ENCODE results near the gene ITGAD. TPM values are rescaled to one million over a fixed set of nuclear protein-coding genes. Genes with fewer than 3 reads are reported as not detected.

The ITGAD gene
- polyA plus RNA-seq, 1 of the 3 experiments (the other 2 are of a cell fraction) = not detected

DNA sequence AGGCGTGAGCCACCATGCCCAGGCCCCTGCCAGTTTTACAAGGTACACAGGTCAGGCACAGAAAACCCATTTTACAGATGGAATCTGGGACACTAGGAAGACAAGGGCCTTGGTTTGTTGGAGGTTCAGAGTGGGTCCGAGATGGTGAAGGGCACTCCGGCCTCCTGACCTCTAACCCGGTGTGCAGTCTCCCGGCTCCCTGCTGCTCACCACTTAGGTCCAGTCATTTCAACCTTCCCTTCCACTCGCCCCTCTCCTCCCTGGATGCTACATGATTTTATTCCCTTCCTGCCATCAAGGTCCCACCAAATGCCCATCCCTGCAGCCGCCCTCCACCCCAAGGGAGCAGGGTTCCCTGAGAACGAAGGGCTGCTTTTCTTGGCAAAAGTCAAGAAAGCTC lies 29.4 kb upstream of the ITGAD start:
- 31% methylated on average over 8 of the region's 8 CpGs for WGBS (ENCODE audit: low lambda C conversion rate)
- CTCF ChIA-PET = no interaction called here
- POLR2A ChIA-PET = no interaction called here

DNA sequence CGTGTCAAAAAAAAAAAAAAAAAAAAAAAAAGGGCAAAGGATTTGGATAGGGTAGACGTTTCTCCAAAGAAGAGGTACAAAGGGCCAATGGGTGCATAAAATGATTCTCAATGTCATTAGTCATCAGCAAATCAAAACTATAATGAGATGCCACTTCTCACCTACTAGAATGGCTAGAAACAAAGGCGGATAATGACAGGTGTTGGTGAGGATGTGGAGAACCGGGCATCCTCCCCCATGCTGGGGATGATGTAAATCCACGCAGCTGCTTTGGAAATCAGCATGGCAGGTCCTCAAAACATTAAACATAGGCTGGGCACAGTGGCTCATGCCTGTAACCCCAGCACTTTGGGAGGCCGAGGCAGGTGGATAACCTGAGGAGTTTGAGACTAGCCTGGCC lies 28.7 kb upstream of the ITGAD start:
- TF ChIP-seq, protein P1, sequence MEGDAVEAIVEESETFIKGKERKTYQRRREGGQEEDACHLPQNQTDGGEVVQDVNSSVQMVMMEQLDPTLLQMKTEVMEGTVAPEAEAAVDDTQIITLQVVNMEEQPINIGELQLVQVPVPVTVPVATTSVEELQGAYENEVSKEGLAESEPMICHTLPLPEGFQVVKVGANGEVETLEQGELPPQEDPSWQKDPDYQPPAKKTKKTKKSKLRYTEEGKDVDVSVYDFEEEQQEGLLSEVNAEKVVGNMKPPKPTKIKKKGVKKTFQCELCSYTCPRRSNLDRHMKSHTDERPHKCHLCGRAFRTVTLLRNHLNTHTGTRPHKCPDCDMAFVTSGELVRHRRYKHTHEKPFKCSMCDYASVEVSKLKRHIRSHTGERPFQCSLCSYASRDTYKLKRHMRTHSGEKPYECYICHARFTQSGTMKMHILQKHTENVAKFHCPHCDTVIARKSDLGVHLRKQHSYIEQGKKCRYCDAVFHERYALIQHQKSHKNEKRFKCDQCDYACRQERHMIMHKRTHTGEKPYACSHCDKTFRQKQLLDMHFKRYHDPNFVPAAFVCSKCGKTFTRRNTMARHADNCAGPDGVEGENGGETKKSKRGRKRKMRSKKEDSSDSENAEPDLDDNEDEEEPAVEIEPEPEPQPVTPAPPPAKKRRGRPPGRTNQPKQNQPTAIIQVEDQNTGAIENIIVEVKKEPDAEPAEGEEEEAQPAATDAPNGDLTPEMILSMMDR (IDR thresholded peaks at IDR 0.05) = no peak
- TF ChIP-seq, protein P2, sequence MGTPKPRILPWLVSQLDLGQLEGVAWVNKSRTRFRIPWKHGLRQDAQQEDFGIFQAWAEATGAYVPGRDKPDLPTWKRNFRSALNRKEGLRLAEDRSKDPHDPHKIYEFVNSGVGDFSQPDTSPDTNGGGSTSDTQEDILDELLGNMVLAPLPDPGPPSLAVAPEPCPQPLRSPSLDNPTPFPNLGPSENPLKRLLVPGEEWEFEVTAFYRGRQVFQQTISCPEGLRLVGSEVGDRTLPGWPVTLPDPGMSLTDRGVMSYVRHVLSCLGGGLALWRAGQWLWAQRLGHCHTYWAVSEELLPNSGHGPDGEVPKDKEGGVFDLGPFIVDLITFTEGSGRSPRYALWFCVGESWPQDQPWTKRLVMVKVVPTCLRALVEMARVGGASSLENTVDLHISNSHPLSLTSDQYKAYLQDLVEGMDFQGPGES (IDR thresholded peaks at IDR 0.05; ENCODE audit: low read depth, low read length) = no peak
- no peak for TF ChIP-seq GABPA (IDR thresholded peaks at IDR 0.05; ENCODE audit: low read depth)
- TF ChIP-seq RFX5 (IDR thresholded peaks at IDR 0.05; ENCODE audit: low read length) = no peak
- no peak for TF ChIP-seq RAD21 (IDR thresholded peaks at IDR 0.05; ENCODE audit: low read length)
- TF ChIP-seq NRF1 (IDR thresholded peaks at IDR 0.05; ENCODE audit: low read depth, low read length) = no peak
- no peaks in the 10 kb centered on the region for H4K20me1 ChIP-seq (ENCODE audit: insufficient read depth)
- H2AFZ ChIP-seq (ENCODE audit: low read depth) = no peak overlapping the region
- no peaks in the 10 kb centered on the region for H3F3A ChIP-seq (replicated peaks; ENCODE audit: insufficient read depth)
- H3K9me2 ChIP-seq = no peaks in the 10 kb centered on the region
- 15% methylated on average over 6 of the region's 6 CpGs for WGBS (ENCODE audit: low lambda C conversion rate)
- H3K27ac ChIP-seq (ENCODE audit: low read depth in 2 of 2, low read length in 1 of 2) = no peak overlapping the region
- H3K36me3 ChIP-seq (replicated peaks in 1 of 2; ENCODE audit: control insufficient read depth in 1 of 2, insufficient read depth in 2 of 2, low read length in 1 of 2) = no peaks in the 10 kb centered on the region
- POLR2A ChIA-PET = no interaction called here
- H3K4me3 ChIP-seq (ENCODE audit: low read depth in 2 of 2, low read length in 1 of 2) = no peak overlapping the region
- no peaks in the 10 kb centered on the region for H3K79me2 ChIP-seq (ENCODE audit: insufficient read depth)
- H3K9ac ChIP-seq = no peak overlapping the region
- H3K4me2 ChIP-seq = no peak overlapping the region
- CTCF ChIA-PET = no interaction called here
- no peak for DNase-seq
- peaks cover 54% of the 10 kb centered on the region for H3K27me3 ChIP-seq (ENCODE audit: insufficient read depth)
- H3K9me3 ChIP-seq = no peaks in the 10 kb centered on the region
- H3K4me1 ChIP-seq (ENCODE audit: control insufficient read depth in 1 of 2, insufficient read depth in 2 of 2, low read depth in 1 of 2, low read length in 1 of 2) = no peaks in the 10 kb centered on the region

More for the DNA sequence above, 29.4 kb upstream of the ITGAD start:
- no peak overlapping the region for H3K27ac ChIP-seq (ENCODE audit: low read depth in 2 of 2, low read length in 1 of 2)
- no peak overlapping the region for H2AFZ ChIP-seq (ENCODE audit: low read depth)
- H3K9me2 ChIP-seq = no peaks in the 10 kb centered on the region
- no peaks in the 10 kb centered on the region for H3F3A ChIP-seq (replicated peaks; ENCODE audit: insufficient read depth)
- peaks cover 57% of the 10 kb centered on the region for H3K27me3 ChIP-seq (ENCODE audit: insufficient read depth)
- H3K79me2 ChIP-seq (ENCODE audit: insufficient read depth) = no peaks in the 10 kb centered on the region
- no peaks in the 10 kb centered on the region for H3K9me3 ChIP-seq
- H3K4me2 ChIP-seq = no peak overlapping the region
- no peak overlapping the region for H3K4me3 ChIP-seq (ENCODE audit: low read depth in 2 of 2, low read length in 1 of 2)
- no peaks in the 10 kb centered on the region for H3K36me3 ChIP-seq (replicated peaks in 1 of 2; ENCODE audit: control insufficient read depth in 1 of 2, insufficient read depth in 2 of 2, low read length in 1 of 2)
- no peaks in the 10 kb centered on the region for H3K4me1 ChIP-seq (ENCODE audit: control insufficient read depth in 1 of 2, insufficient read depth in 2 of 2, low read depth in 1 of 2, low read length in 1 of 2)
- H4K20me1 ChIP-seq (ENCODE audit: insufficient read depth) = no peaks in the 10 kb centered on the region
- DNase-seq = no peak
- no peak overlapping the region for H3K9ac ChIP-seq
- TF ChIP-seq RFX5 (IDR thresholded peaks at IDR 0.05; ENCODE audit: low read length) = no peak
- no peak for TF ChIP-seq FOSL2 (IDR thresholded peaks at IDR 0.05; ENCODE audit: borderline replicate concordance, low read depth)
- TF ChIP-seq, protein P3, sequence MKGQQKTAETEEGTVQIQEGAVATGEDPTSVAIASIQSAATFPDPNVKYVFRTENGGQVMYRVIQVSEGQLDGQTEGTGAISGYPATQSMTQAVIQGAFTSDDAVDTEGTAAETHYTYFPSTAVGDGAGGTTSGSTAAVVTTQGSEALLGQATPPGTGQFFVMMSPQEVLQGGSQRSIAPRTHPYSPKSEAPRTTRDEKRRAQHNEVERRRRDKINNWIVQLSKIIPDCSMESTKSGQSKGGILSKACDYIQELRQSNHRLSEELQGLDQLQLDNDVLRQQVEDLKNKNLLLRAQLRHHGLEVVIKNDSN (IDR thresholded peaks at IDR 0.05; ENCODE audit: borderline replicate concordance, low read depth) = no peak
- no peak for TF ChIP-seq YY1 (IDR thresholded peaks at IDR 0.05; ENCODE audit: low read depth)
- no peak for TF ChIP-seq NFIC (IDR thresholded peaks at IDR 0.05; ENCODE audit: borderline replicate concordance)
- no peak for TF ChIP-seq POLR2AphosphoS5 (IDR thresholded peaks at IDR 0.05; ENCODE audit: low read depth, low read length)
- TF ChIP-seq, protein P1 (IDR thresholded peaks at IDR 0.05) = no peak
- TF ChIP-seq MXI1 (IDR thresholded peaks at IDR 0.05; ENCODE audit: low read depth, low read length) = no peak
- no peak for TF ChIP-seq GATA2 (CRISPR knock-in tag; IDR thresholded peaks at IDR 0.05)
- no peak for TF ChIP-seq RAD21 (IDR thresholded peaks at IDR 0.05; ENCODE audit: low read length)

All from SK-N-SH (cell line).